PFSK-1 (cell line): ENCODE data around the gene HYI.

Experiments used
- FOXP2 ChIP-seq: optimal IDR thresholded peaks from 2 replicates; pipeline ENCODE3; 2011; ENCODE audit warnings: borderline replicate concordance, control low read depth, inconsistent platforms; ENCODE audit not compliant: insufficient read depth; ENCODE audit errors: extremely low read length, extremely low read depth
- POLR2AphosphoS5 ChIP-seq: IDR thresholded peaks from 2 replicates; pipeline ENCODE4 v1.6.1; 2012; ENCODE audit warnings: low read depth, mild to moderate bottlenecking, control low read depth, low read length, moderate library complexity
- REST ChIP-seq, 2 experiments: IDR thresholded peaks; 2 replicates each; pipeline versions ENCODE4 v1.6.1 to v1.8.0; 2011 to 2012; ENCODE audit warnings: low read depth in 2 of 2, low read length in 2 of 2, control low read depth in 1 of 2, inconsistent platforms in 1 of 2, mild to moderate bottlenecking in 1 of 2, moderate library complexity in 1 of 2; ENCODE audit not compliant: insufficient read depth in 1 of 2
- SIN3A ChIP-seq: IDR thresholded peaks from 2 replicates; pipeline ENCODE4 v1.6.1; 2012; ENCODE audit warnings: mild to moderate bottlenecking, low read length, moderate library complexity, borderline replicate concordance; ENCODE audit not compliant: insufficient read depth
- TAF1 ChIP-seq: IDR thresholded peaks from 2 replicates; pipeline ENCODE4 v1.6.1; 2012; ENCODE audit warnings: low read length, control low read depth, borderline replicate concordance; ENCODE audit not compliant: insufficient read depth

HYI gene

GRCh38 chr1:43451157-43451591 is 2.6 kb downstream of the HYI start:
- no peak for TF ChIP-seq SIN3A
- no peak for TF ChIP-seq FOXP2
- no peak for TF ChIP-seq TAF1
- no peak for TF ChIP-seq REST (IDR thresholded peaks at IDR 0.05; ENCODE audit: insufficient read depth in 1 of 2, low read depth in 2 of 2, low read length in 2 of 2)
- TF ChIP-seq POLR2AphosphoS5: no peak

GRCh38 chr1:43450251-43450941 is 3.3 kb downstream of the HYI start:
- no peak for TF ChIP-seq REST (IDR thresholded peaks at IDR 0.05; ENCODE audit: insufficient read depth in 1 of 2, low read depth in 2 of 2, low read length in 2 of 2)
- no peak for TF ChIP-seq SIN3A
- no peak for TF ChIP-seq FOXP2
- no peak for TF ChIP-seq POLR2AphosphoS5
- no peak for TF ChIP-seq TAF1

- TF ChIP-seq SIN3A (no peak), POLR2AphosphoS5 (no peak), FOXP2 (no peak), REST (IDR thresholded peaks at IDR 0.05; ENCODE audit: insufficient read depth in 1 of 2, low read depth in 2 of 2, low read length in 2 of 2) (no peak), TAF1 (no peak)
These were observed 4.0 kb downstream of the HYI start for GRCh38 chr1:43449708-43450069.

GRCh38 chr1:43448955-43449707 is 4.6 kb downstream of the HYI start:
- TF ChIP-seq REST (IDR thresholded peaks at IDR 0.05; ENCODE audit: insufficient read depth in 1 of 2, low read depth in 2 of 2, low read length in 2 of 2) (no peak), TAF1 (no peak)
